GM20431 (cell line): Measurements from ENCODE around the gene MRGPRD.
"Not testable (repeated sequence)": the region's sequence is repeated elsewhere in the genome, so short reads cannot be mapped to it uniquely, and the experiment has no call there.

Source experiments
- in situ Hi-C: fragments of 300-500 bp; cut with MseI, MboI; formaldehyde crosslinking; loops from one replicate; pipeline ENCODE4 v1.15.0; 2020; ENCODE audit warnings: low sequenced_read_pairs; ENCODE audit not compliant: unreplicated experiment

Gene MRGPRD

GRCh38 chr11:68974421-68975194 lies 6.2 kb downstream of the MRGPRD start:
- in situ Hi-C loops: no loop called here

- in situ Hi-C loops: not testable (repeated sequence)
Observed at GRCh38 chr11:68973706-68974105, 7.1 kb downstream of the MRGPRD start.

- in situ Hi-C loops: no loop called here
Observed at GRCh38 chr11:68973219-68973618, 7.6 kb downstream of the MRGPRD start.

- in situ Hi-C loops: no loop called here
Observed at GRCh38 chr11:68970921-68971636, 9.7 kb downstream of the MRGPRD start.

GRCh38 chr11:68969386-68969785 lies 11.4 kb downstream of the MRGPRD start:
- in situ Hi-C loops: no loop called here

- in situ Hi-C loops: no loop called here
Observed at GRCh38 chr11:68968306-68969250, 12.2 kb downstream of the MRGPRD start.

GRCh38 chr11:68966894-68967780 lies 13.6 kb downstream of the MRGPRD start:
- in situ Hi-C loops: no loop called here

- in situ Hi-C loops: no loop called here
Observed at GRCh38 chr11:68965901-68966853, 14.6 kb downstream of the MRGPRD start.

- in situ Hi-C loops: no loop called here
Observed at GRCh38 chr11:68963779-68964178, 17.0 kb downstream of the MRGPRD start.

GRCh38 chr11:68962527-68963250 lies 18.1 kb downstream of the MRGPRD start:
- in situ Hi-C loops: no loop called here

GRCh38 chr11:68961245-68961644 lies 19.5 kb downstream of the MRGPRD start:
- in situ Hi-C loops: no loop called here

- in situ Hi-C loops: no loop called here
Observed at GRCh38 chr11:68960294-68961071, 20.3 kb downstream of the MRGPRD start.

- in situ Hi-C loops: no loop called here
Observed at GRCh38 chr11:68959465-68960293, 21.1 kb downstream of the MRGPRD start.

- in situ Hi-C loops: no loop called here
Observed at GRCh38 chr11:68958211-68958610, 22.6 kb downstream of the MRGPRD start.

- in situ Hi-C loops: no loop called here
Observed at GRCh38 chr11:68956547-68957254, 24.1 kb downstream of the MRGPRD start.

- in situ Hi-C loops: no loop called here
Observed at GRCh38 chr11:68956142-68956541, 24.6 kb downstream of the MRGPRD start.
